ENCODE measurements around the gene MYBPC2. TPM values are rescaled to one million over a fixed set of nuclear protein-coding genes. Genes with fewer than 3 reads are reported as not detected.

MYBPC2 gene
- total RNA-seq, 6 experiments from 2014 or later: 0.12 to 0.56 (median 0.30) TPM; not detected in 3

GRCh38 chr19:50447750-50448149 lies 15.1 kb downstream of the MYBPC2 start:
- TF ChIP-seq CTCF (IDR thresholded peaks at IDR 0.05) (no peak), POLR2A (IDR thresholded peaks at IDR 0.05) (no peak)
- no peaks in the 10 kb centered on the region for H3K4me1 ChIP-seq
- no peaks in the 10 kb centered on the region for H3K9me3 ChIP-seq
- no peaks in the 10 kb centered on the region for H3K27me3 ChIP-seq
- intact Hi-C loops (cut with DNase I): no loop called here
- ATAC-seq (no peak), DNase-seq (no peak)
- no peak overlapping the region for H3K4me3 ChIP-seq
- H3K36me3 ChIP-seq: no peaks in the 10 kb centered on the region
- 96% methylated on average over 7 of the region's 10 CpGs for WGBS (ENCODE audit: insufficient coverage, low coverage, low lambda C conversion rate, missing lambda C conversion rate)
- no peak overlapping the region for H3K27ac ChIP-seq

- Histone ChIP-seq H3K4me3 (no peak overlapping the region), H3K36me3 (no peaks in the 10 kb centered on the region), H3K27me3 (no peaks in the 10 kb centered on the region), H3K27ac (no peak overlapping the region), H3K9me3 (no peaks in the 10 kb centered on the region), H3K4me1 (no peaks in the 10 kb centered on the region)
- no peak for TF ChIP-seq POLR2A (IDR thresholded peaks at IDR 0.05)
- TF ChIP-seq CTCF (IDR thresholded peaks at IDR 0.05): no peak
- intact Hi-C loops (cut with DNase I): no loop called here
- DNase-seq (no peak), ATAC-seq (no peak)
- WGBS (ENCODE audit: insufficient coverage, low coverage, low lambda C conversion rate, missing lambda C conversion rate): 50% methylated on average over 3 of the region's 14 CpGs
Observed at GRCh38 chr19:50449236-50449899, 16.7 kb downstream of the MYBPC2 start.

- no peaks in the 10 kb centered on the region for H3K4me1 ChIP-seq
- H3K27me3 ChIP-seq: no peaks in the 10 kb centered on the region
- no peaks in the 10 kb centered on the region for H3K36me3 ChIP-seq
- DNase-seq (no peak), ATAC-seq (no peak)
- intact Hi-C loops (cut with DNase I): loop anchor here in 1 of 2 donors (10.0 kb wide), 1 partner anchor 76 kb away; the partner anchor contains the start of gene NR1H2
- no peak overlapping the region for H3K4me3 ChIP-seq
- WGBS (ENCODE audit: insufficient coverage, low coverage, low lambda C conversion rate, missing lambda C conversion rate): 48% methylated on average over 8 of the region's 30 CpGs
- TF ChIP-seq CTCF (IDR thresholded peaks at IDR 0.05) (no peak), POLR2A (IDR thresholded peaks at IDR 0.05) (no peak)
- H3K27ac ChIP-seq: no peak overlapping the region
- no peaks in the 10 kb centered on the region for H3K9me3 ChIP-seq
Observed at GRCh38 chr19:50450369-50451222, 17.9 kb downstream of the MYBPC2 start.

GRCh38 chr19:50451223-50451534 lies 18.5 kb downstream of the MYBPC2 start:
- Histone ChIP-seq H3K36me3 (no peaks in the 10 kb centered on the region), H3K27me3 (no peaks in the 10 kb centered on the region), H3K9me3 (no peaks in the 10 kb centered on the region), H3K27ac (no peak overlapping the region), H3K4me1 (no peaks in the 10 kb centered on the region), H3K4me3 (no peak overlapping the region)
- intact Hi-C loops (cut with DNase I): loop anchor here in 1 of 2 donors (10.0 kb wide), 1 partner anchor 76 kb away; the partner anchor contains the start of gene NR1H2
- TF ChIP-seq POLR2A (IDR thresholded peaks at IDR 0.05): no peak
- WGBS (ENCODE audit: insufficient coverage, low coverage, low lambda C conversion rate, missing lambda C conversion rate): 40% methylated on average over 13 of the region's 13 CpGs
- DNase-seq (no peak), ATAC-seq (no peak)

- no peak overlapping the region for H3K27ac ChIP-seq
- H3K27me3 ChIP-seq: no peaks in the 10 kb centered on the region
- H3K4me3 ChIP-seq: no peak overlapping the region
- WGBS (ENCODE audit: insufficient coverage, low coverage, low lambda C conversion rate, missing lambda C conversion rate): 90% methylated on average over 3 of the region's 3 CpGs
- DNase-seq (no peak), ATAC-seq (no peak)
- H3K4me1 ChIP-seq: no peaks in the 10 kb centered on the region
- TF ChIP-seq POLR2A (IDR thresholded peaks at IDR 0.05) (no peak), CTCF (IDR thresholded peaks at IDR 0.05) (no peak)
- no peaks in the 10 kb centered on the region for H3K36me3 ChIP-seq
- no peaks in the 10 kb centered on the region for H3K9me3 ChIP-seq
- intact Hi-C loops (cut with DNase I): loop anchor here in 1 of 2 donors (10.0 kb wide), 1 partner anchor 78 kb away; the partner anchor contains the start of gene NR1H2
Observed at GRCh38 chr19:50453243-50453642, 20.6 kb downstream of the MYBPC2 start.

Measured in right lobe of liver (tissue), 6 donors.